ENCODE data around the gene RGPD5.
"Not testable (repeated sequence)": the region's sequence is repeated elsewhere in the genome, so short reads cannot be mapped to it uniquely, and the experiment has no call there.

DNA sequence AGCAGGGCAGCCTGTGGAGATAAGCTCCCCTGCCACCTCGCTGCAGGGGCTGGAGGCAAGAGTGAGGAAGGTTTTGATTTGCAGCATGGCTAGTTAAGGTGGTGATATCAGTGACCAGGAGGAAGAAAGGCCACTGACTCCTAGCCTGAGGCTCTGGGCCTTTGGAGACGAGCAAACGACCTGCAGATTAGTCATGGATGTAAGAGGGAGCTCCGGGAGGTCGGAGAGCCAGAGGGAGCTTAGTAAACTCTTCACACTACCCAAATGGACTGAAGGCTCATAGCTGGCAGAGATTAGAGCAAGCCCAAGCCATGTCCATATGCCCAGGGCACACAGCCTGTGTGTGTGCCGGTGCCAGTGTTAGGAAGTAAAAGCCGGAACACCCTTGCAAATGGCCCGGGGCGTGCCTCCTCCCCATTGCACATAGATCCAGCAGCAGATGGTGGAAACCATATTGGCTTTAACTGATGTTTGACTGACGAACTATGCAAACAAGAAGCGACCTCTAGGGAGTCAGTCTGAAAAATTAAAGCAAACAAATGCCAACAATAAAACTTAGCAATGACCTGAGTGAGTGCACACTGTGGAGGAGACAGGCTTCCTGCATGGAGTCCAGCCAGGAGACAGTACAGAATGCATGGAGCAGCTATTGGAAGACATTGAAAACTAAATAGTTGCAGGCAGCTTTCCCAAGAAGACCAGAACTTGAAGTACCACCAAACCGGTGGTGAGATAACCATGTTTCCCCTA lies 2.4 kb upstream of the RGPD5 start:
- TF ChIP-seq POLR2A (IDR thresholded peaks at IDR 0.05), result not testable (repeated sequence)
- TF ChIP-seq, protein P1, sequence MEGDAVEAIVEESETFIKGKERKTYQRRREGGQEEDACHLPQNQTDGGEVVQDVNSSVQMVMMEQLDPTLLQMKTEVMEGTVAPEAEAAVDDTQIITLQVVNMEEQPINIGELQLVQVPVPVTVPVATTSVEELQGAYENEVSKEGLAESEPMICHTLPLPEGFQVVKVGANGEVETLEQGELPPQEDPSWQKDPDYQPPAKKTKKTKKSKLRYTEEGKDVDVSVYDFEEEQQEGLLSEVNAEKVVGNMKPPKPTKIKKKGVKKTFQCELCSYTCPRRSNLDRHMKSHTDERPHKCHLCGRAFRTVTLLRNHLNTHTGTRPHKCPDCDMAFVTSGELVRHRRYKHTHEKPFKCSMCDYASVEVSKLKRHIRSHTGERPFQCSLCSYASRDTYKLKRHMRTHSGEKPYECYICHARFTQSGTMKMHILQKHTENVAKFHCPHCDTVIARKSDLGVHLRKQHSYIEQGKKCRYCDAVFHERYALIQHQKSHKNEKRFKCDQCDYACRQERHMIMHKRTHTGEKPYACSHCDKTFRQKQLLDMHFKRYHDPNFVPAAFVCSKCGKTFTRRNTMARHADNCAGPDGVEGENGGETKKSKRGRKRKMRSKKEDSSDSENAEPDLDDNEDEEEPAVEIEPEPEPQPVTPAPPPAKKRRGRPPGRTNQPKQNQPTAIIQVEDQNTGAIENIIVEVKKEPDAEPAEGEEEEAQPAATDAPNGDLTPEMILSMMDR (IDR thresholded peaks at IDR 0.05), result not testable (repeated sequence)
